Fibroblast of lung (primary cell): ENCODE measurements around the gene ADGRV1. TPM values are rescaled to one million over a fixed set of nuclear protein-coding genes. Genes with fewer than 3 reads are reported as not detected.
"Not testable (repeated sequence)": the region's sequence is repeated elsewhere in the genome, so short reads cannot be mapped to it uniquely, and the experiment has no call there.

ENCODE experiments used
- DNase-seq, 2 donors: peaks; one replicate each; pipeline versions ENCODE4 v3.0.0 to v3.0.0-alpha.2; 2010; ENCODE audit warnings: low read depth in 2 of 2
- H2AFZ ChIP-seq: 2 replicates; pipeline ENCODE4 v1.5.1; 2012; ENCODE audit warnings: low read length, control low read depth, inconsistent platforms
- H3K27ac ChIP-seq: 2 replicates; pipeline ENCODE4 v1.5.1; 2011; ENCODE audit warnings: low read length, control low read depth; ENCODE audit not compliant: insufficient read depth
- H3K27me3 ChIP-seq: 2 replicates; pipeline ENCODE4 v1.5.1; 2011; ENCODE audit warnings: mild to moderate bottlenecking, low read length; ENCODE audit not compliant: control insufficient read depth, insufficient read depth
- H3K36me3 ChIP-seq: 2 replicates; pipeline ENCODE4 v1.5.1; 2011; ENCODE audit warnings: low read length; ENCODE audit not compliant: control insufficient read depth, insufficient read depth
- H3K4me1 ChIP-seq: 2 replicates; pipeline ENCODE4 v1.5.1; 2011; ENCODE audit warnings: low read length; ENCODE audit not compliant: control insufficient read depth, insufficient read depth; ENCODE audit errors: extremely low read depth
- H3K4me2 ChIP-seq: 2 replicates; pipeline ENCODE4 v1.5.1; 2011; ENCODE audit warnings: low read length, control low read depth; ENCODE audit not compliant: insufficient read depth; ENCODE audit errors: extremely low read depth
- H3K4me3 ChIP-seq, 4 experiments: fragments of 200-600 bp in 1 of 4; sonication (generic) in 1 of 4; replicated peaks in 1 of 4; 2 replicates each; pipeline ENCODE4 v1.5.1; 2011 to 2016; ENCODE audit warnings: low read length in 4 of 4, low read depth in 3 of 4, mild to moderate bottlenecking in 3 of 4, control low read depth in 2 of 4, inconsistent platforms in 1 of 4, mixed read lengths in 1 of 4; ENCODE audit not compliant: insufficient read depth in 1 of 4; ENCODE audit errors: control extremely low read depth in 1 of 4
- H3K79me2 ChIP-seq: 2 replicates; pipeline ENCODE4 v1.5.1; 2012; ENCODE audit warnings: mild to moderate bottlenecking, low read length, inconsistent platforms; ENCODE audit not compliant: control insufficient read depth, insufficient read depth
- H3K9ac ChIP-seq: 2 replicates; pipeline ENCODE4 v1.5.1; 2011; ENCODE audit warnings: mild to moderate bottlenecking, low read length, control low read depth; ENCODE audit not compliant: insufficient read depth
- H3K9me3 ChIP-seq: 2 replicates; pipeline ENCODE4 v1.5.1; 2012; ENCODE audit warnings: low read depth, low read length; ENCODE audit not compliant: control insufficient read depth, insufficient read depth
- H4K20me1 ChIP-seq: 2 replicates; pipeline ENCODE4 v1.5.1; 2011; ENCODE audit warnings: low read length; ENCODE audit not compliant: control insufficient read depth, insufficient read depth; ENCODE audit errors: extremely low read depth
- CTCF ChIP-seq, 2 donors: IDR thresholded peaks in 1 of 2; conservative IDR thresholded peaks in 1 of 2; 1 replicate in 1 of 2; 2 replicates in 1 of 2; pipeline ENCODE4 v1.5.1; 2011 to 2012; ENCODE audit warnings: low read length in 2 of 2, control low read depth in 1 of 2, inconsistent platforms in 1 of 2, low read depth in 1 of 2, mild to moderate bottlenecking in 1 of 2
- EZH2 ChIP-seq: IDR thresholded peaks from 2 replicates; pipeline ENCODE4 v1.5.1; 2012; ENCODE audit warnings: low read length, control low read depth, mild to moderate bottlenecking; ENCODE audit errors: missing control alignments
- polyA plus RNA-seq, 2 donors: library from polyadenylated mRNA; depleted of rRNA in 1 of 2; stranded (reverse) in 1 of 2; unstranded in 1 of 2; fragments of >200 nt; gene quantifications; 2 replicates each; pipeline ENCODE4 v1.2.1, GENCODE V29; 2011 to 2012; ENCODE audit warnings: missing spikeins in 1 of 2
- total RNA-seq: library from RNA; depleted of rRNA; stranded (reverse); fragments of >200 nt; gene quantifications from 2 replicates; pipeline ENCODE4 v1.2.1, GENCODE V29; 2014

The ADGRV1 gene
- total and polyA plus RNA-seq, 2 donors (not counting 1 experiment from before 2014, with no cell fraction given), result 0.15 to 0.17 TPM

- no peak overlapping the region for H3K4me2 ChIP-seq
- no peak overlapping the region for H3K4me3 ChIP-seq
- no peak overlapping the region for H2AFZ ChIP-seq
- no peaks in the 10 kb centered on the region for H3K9me3 ChIP-seq
- no peaks in the 10 kb centered on the region for H3K79me2 ChIP-seq
- DNase-seq, result no peak
- TF ChIP-seq EZH2 (no peak), CTCF (conservative IDR thresholded peaks at IDR 0.05 in 1 of 2, IDR thresholded peaks at IDR 0.05 in 1 of 2; ENCODE audit: low read depth in 1 of 2, low read length in 2 of 2) (no peak)
- H3K27ac ChIP-seq, result no peak overlapping the region
- no peak overlapping the region for H3K9ac ChIP-seq
- H4K20me1 ChIP-seq, result no peaks in the 10 kb centered on the region
- no peaks in the 10 kb centered on the region for H3K4me1 ChIP-seq
- H3K27me3 ChIP-seq, result no peaks in the 10 kb centered on the region
- H3K36me3 ChIP-seq, result no peaks in the 10 kb centered on the region
These were observed 17.1 kb downstream of the ADGRV1 start for GRCh38 chr5:90575712-90576111.

GRCh38 chr5:90576566-90576965 is 18.0 kb downstream of the ADGRV1 start:
- DNase-seq, H4K20me1 ChIP-seq, H3K27me3 ChIP-seq, H3K9ac ChIP-seq, H3K79me2 ChIP-seq, H3K4me2 ChIP-seq, H3K4me3 ChIP-seq, H2AFZ ChIP-seq, H3K4me1 ChIP-seq, H3K27ac ChIP-seq, H3K9me3 ChIP-seq, H3K36me3 ChIP-seq: not testable (repeated sequence)

GRCh38 chr5:90579905-90580304 is 21.3 kb downstream of the ADGRV1 start:
- H3K9ac ChIP-seq, DNase-seq, H3K36me3 ChIP-seq, H3K27ac ChIP-seq, H3K4me3 ChIP-seq, H2AFZ ChIP-seq, H3K9me3 ChIP-seq, H3K4me1 ChIP-seq, H3K79me2 ChIP-seq, H3K27me3 ChIP-seq, H3K4me2 ChIP-seq, H4K20me1 ChIP-seq: not testable (repeated sequence)

GRCh38 chr5:90581956-90582355 is 23.4 kb downstream of the ADGRV1 start:
- Histone ChIP-seq H3K4me1 (no peaks in the 10 kb centered on the region), H3K79me2 (no peaks in the 10 kb centered on the region), H3K27me3 (no peaks in the 10 kb centered on the region), H2AFZ (no peak overlapping the region), H3K36me3 (no peaks in the 10 kb centered on the region), H3K4me2 (no peak overlapping the region), H3K4me3 (no peak overlapping the region), H3K27ac (no peak overlapping the region), H3K9ac (no peak overlapping the region), H3K9me3 (no peaks in the 10 kb centered on the region), H4K20me1 (no peaks in the 10 kb centered on the region)
- no peak for TF ChIP-seq EZH2
- no peak for TF ChIP-seq CTCF (conservative IDR thresholded peaks at IDR 0.05 in 1 of 2, IDR thresholded peaks at IDR 0.05 in 1 of 2; ENCODE audit: low read depth in 1 of 2, low read length in 2 of 2)
- no peak for DNase-seq
